GM19238 (cell line): ENCODE data around the gene DCANP1.

Experiments used
- DNase-seq: peaks from one replicate; pipeline ENCODE4 v3.0.0; 2011; ENCODE audit warnings: low spot score; ENCODE audit not compliant: insufficient read length

The DCANP1 gene

DNA sequence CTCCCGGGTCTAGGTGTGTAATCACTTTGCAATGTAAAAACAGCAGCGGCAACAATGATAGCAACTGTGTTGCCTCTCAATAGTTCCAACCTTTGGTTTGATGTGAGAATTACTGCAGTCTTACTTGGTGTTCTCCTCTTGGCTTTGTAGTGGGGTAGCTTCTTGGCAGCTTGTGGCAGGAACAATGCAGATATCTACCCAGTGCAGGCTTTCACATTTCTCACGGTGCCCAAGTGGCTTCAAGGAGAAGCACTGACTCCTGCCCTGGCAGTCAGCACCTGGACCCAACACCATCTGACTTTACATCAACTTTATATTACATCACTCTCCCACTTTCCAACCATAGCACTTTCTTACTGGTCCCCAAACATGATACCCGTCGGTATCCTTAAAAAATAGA is 33.4 kb upstream of the DCANP1 start:
- no peak for DNase-seq

DNA sequence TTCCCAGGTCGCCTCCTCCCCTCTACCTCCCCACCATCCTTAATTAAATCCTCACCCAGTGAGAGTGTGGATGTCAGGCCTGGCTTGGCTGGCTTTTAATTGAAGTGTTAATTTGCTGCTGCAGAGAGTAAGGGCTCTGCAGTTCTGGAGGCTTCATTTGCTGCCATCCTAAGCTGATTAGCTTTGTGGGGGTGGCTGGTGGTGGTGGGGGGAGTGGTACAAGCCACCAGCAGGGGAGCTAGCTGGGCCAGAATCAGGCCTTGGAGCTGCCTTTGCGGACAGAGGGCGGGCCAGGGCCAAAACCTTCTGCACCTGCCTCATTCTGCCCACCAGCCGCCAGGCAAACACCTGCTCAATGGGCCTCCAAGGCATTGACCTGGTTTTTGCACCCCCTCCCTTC is 31.8 kb upstream of the DCANP1 start:
- no peak for DNase-seq

DNA sequence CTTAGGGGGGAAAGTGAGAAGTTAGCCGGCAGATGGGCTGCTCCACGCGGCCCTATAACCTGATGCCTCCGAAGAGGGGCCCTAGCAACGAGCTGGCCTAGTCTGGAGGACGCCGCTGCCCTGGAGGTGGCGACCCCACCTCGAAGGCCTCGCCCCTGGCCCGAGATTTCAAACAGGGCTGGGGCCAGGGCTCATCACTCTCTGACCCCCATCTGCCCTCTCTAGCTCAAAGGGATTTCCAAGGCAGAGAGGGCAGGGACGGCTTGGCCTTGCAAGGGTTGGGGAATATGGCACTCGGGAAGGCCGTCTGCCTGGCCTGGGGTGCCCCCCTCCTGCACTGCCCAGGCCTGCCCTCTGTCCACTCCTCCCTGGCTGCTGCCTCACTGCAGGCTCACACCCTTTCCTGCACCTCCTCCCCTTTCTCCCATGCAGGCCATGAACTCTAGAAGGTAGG is 30.5 kb upstream of the DCANP1 start:
- DNase-seq, result no peak

DNA sequence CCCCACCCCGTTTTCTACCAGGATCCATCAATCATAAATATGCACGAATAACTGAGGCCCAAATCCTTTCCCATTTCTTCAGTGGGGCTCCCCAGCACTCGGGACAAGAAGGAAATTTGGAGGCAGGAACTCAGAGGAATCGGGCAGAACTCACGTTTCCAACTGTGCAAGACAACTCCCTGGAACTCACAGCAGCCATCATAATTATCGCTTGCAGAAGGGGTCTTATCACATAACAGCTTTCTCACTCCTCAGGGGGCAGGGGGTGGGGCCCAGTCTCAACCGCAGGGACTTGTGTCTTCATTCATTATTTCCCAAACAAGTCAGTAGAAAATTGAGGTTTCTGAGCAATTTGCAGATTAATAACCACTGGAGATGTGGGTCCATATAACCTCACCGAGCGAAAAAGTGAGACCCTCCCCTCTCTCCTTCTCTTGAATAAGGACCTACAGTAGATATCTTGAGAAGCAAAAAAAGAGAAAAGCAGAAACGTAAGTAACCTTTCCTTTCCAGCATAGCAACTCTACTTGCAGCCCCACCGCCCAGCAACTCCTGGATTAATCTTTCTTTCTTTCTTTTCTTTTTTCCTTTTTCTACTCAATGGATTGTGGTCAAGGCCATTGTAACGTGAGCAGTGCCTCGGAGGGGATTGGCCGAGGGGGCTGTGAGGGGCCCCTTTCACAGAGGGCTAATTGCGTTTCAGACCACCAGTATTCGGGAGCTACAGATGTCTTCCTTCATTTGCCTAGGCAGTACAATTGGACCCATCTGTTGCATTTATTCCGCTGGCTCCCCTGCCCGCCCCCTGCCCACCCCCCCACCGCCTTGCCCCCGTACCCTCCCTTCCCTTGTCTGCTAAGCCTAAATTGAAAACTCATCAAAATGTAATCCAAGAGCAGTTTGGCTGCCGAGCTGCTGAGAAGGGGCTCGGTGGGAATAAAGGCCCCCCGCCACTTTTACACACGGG is 29.8 kb upstream of the DCANP1 start:
- DNase-seq, result no peak

DNA sequence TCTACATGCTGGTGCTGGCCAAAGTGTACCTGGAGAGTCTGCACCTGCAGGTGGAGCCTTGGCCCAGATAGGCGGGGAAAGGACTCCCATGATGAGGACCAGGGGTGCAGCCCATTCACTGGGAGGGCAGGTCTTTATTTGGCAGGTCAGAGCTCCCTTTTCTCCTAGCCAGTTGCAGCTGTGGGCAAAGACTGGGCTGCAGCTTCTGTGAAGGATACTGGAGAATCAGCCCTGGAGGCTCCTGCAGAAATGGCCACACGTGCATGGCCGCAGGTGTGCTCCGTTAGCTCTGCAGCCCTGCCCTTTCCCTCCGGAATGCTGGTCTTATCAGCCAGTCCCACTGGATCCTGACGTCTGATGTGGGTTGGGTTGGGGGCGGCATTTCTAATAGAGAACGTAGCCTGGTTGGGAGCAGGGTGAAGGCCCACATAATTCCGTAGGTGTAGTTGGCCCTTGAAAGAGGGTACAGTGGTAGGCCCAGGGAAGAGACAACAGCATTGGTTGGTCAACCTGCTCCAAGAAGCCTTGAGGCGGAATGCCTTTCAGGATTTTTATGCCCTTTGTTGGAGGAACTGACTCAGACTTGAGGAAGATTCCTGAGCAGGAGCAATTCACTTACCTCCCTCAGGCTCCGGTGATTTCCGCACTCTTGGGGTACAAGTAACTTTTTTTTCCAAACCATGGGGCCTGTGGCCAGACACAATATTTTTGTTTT is 27.0 kb upstream of the DCANP1 start:
- no peak for DNase-seq

DNA sequence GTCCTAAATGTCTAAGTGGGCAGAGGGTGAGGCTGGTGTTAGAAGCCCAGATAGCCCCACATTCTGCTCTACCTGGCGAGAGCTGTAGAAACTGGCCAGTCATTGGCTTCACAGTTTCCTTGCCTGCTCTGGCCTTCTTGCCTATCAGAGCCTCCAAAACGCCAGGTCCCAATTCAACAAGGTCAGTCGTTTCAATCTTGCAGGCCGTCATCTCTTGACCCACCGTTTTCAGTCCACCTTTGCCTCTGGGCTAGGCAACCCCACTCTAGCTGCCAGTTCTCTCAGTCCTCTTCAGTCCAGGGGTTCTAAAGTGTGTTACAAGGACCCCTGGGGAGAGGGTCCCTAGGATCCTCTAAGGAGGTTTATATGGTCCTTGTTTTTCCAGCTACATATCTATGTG is 25.0 kb upstream of the DCANP1 start:
- no peak for DNase-seq

DNA sequence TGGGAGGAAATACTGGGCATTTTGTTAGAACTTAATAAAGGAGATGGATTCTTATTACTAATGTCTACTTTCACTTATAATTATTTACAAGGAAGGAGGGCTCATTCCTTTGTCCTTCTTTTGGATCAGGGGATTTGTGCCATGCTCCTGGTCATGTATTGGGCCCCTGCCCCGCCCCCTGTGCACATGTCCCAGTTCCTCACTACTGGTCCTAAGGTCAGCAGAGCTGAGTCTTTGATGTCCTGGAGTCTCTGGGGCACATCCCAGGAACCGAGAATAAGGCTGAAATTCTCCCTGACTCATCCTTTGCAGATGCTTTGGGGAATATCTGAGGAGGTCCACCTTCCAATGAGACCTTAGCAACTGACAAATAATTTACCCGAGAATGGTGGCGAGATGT is 24.6 kb upstream of the DCANP1 start:
- DNase-seq, result no peak

DNA sequence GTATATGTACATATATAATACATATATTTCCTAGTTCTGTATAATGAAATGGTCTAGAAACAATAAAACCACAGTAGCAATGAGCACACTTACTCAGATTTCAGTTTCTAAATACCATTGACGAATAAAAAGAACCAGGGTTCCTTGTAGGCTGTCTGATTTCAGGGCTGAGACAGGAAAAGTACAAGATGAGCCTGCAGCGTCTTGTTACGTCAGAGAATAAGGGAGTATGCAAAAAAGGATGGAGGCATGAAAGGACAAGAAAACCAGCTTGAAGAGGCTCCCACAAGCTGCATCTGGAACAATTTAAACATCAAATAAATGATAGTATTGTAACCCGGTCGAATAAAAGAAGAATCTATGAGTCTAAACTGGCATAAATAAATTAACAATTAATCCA is 22.8 kb upstream of the DCANP1 start:
- DNase-seq, result no peak

DNA sequence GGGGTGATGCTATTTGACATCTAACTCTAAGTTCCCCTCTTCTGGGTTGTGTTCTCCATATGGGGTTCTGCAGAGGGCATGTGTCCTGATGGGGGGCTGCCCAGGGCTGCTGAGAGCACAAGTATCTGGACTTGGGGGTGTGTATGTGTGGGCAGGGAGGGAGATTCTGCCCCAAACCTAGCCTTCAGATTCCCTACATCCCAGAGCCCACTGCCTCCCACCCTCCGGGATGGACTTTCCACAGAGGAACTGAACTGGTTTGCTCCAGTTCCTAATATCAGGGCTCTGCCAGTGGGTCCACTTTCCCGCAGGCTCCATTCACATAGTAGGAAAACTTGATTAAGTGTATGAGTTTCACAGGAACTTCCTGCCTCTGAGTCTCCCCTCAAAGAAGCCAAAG is 21.4 kb upstream of the DCANP1 start:
- no peak for DNase-seq

DNA sequence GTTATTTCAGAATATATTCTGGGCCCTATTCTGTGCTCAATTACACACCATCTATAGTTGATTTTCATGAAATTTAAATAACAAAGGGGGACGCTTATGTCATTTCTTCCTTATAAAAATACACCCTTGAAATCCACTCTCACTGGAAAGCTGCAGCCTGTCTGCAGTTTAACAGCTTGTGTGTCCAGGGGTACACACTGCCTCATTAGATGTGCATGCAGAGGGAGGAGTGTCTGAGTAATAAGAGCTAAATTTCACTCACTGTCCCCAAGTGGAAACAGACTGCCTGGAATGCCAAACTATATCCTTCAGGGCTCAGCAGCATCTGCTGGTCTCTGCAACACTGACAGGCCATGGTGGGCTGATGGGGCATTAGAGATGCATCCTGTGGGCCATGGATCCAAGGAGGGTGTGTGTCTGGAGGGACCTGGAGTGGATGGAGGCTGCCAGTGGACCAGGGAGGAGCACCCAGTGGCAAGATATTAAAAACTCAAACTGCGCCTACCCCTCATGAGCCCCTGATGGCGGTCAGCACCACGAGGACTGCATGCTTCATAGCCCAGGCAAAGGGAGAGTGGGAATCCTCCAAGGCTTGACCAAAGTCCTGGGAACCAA is 20.8 kb upstream of the DCANP1 start:
- DNase-seq, result no peak

DNA sequence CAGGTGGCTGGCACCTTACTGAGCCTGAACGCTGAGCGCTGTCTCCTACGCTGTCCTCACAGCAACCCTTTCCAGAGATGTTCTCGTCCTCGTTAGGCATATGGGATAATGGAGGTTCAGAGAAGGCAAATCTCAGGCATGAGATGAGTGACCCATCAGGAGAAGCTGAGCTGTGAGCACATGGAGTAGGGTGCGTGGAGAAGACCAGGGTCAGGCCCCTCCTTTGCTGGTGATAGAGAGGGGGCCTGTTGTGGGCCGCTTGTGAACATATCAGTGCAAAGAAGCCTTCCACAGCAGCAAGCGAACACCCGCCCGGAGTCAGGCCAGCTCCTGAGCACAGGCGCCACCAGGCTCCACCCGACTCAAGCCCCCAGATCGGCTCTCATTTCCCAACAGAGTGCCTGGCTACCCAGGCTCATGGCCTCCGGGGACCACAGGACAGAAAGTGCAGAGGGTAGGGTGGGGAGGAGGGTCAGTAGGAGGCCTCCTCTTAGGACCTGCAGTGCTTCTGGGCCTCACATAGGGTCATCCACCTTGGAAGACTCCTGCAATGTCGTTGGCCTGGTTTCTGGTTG is 20.0 kb upstream of the DCANP1 start:
- no peak for DNase-seq

DNA sequence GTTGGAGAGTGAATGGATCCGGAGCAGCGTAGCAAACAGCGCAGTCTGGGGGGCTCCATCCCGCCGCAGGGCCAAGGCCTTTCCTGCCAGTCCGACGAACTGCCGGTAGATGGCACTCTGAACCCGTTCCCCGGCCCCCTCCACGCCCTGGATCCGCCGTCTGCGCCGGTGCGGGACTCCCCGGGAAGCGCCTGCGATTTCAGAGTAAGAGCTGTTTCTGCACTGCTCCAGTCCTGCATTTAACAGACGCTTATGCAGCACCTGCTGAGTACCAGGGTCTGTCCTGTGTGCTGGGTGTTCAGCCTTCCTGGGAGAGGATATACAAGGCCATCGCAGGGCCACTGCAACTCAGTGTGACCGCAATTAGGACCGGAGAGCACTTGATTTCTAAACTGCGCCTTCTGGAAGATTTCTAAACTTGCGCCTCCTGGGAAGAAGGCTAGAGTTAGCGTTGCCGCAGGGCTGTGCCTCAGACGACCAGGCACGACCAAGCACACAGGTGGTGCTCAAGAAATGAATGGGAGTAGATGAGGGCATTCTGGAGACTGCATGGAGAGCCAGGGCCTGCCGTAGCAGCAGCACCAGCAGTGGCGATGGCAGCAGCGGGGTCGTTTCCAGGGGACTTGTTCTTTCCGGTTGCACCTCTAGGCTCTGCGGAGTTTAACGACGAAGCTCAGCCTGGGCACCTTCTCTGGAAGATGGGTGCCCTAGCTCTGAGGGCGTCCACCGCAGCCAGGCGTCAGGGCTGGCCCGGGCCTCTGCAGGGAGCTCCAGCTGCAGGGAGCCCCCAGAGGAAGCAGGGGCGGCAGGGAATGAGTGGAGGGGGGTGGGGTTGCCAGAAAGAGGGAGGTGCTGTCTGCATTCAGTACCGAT is 19.3 kb upstream of the DCANP1 start:
- DNase-seq, result peak; percentile 66

DNA sequence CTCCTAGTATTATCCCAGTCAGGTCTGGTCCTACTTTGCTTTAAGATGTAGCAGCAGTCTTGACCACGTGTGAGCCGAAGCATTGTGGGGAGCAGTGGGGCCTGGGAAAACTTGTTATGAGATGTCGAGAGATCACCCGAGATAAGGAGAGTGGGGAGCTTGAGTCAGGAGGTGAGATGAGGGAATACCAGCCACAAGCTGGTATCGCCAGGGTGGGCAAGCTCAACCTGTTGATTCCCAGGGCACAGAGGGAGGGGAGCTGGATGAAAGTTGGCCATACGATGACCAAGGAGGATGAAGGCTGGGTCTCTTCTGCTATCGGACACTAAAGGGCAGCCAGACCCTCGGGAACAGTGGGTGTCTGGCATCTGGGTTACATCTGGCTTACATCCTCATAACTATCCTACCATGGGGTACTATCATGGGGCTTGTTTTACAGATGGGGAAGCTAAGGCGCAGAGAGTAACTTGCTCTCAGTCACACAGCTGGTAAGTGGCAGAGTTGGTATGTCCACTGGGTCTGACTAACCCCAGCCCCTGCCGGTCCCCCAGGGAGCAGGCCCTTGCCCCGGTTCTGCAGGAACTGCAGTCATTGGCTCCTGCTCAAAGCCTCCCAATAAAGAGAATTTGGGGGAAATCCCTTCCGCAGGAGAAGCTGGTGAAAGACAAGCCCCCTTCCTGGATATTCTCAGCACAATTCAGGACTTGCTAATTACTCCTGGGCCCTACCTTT is 18.4 kb upstream of the DCANP1 start:
- no peak for DNase-seq

DNA sequence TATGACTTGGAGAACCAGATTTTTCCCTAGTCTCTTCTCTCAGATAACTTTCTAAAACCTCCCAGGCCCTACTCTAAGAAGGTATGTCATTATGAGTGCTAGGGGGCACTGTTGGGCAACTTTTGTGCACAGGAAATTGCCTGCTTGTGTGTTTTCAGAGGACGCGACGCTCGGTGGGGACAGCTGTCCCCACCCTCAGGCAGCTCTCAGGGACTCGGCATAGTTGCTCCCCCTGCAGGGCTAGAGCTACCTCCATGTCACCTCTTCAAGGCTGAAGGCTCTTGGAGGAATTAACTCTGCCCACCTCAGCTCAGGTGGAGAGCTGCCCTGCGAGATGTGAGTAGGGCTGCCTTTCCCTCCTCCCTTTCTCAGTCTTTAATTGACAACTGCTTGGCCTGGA is 15.2 kb upstream of the DCANP1 start:
- peak; percentile 51 for DNase-seq

DNA sequence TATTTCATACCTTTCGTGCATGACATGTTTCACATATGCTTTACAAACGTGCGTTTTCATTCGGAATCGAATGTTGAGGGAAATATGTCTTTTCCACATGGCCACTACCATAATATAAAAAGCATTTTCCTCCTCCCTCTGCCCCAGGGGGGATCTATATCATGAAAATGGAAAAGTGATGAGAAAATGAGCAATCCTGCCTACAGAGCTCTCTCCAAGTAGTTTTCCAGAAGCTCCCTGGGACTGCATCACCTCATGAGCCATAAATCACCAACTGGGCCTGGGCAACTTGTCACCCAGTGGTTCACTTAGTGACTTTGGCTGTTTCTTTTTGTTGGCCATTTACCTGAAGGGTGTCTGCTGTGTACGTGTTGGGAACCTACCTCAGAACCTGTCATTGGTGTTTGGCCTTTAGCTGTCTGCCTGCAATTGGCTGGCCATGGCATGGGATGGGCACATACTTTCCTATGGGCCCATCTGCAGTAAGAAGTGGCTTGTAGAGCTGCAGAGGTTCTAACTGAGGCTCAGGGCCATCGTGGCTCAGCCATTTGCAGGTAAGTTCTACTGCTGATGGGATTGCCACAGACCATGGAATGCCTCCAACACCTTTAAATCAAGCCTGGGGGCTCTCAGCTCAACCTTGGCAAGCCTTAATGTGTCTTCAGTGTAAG is 14.5 kb upstream of the DCANP1 start:
- DNase-seq, result no peak

DNA sequence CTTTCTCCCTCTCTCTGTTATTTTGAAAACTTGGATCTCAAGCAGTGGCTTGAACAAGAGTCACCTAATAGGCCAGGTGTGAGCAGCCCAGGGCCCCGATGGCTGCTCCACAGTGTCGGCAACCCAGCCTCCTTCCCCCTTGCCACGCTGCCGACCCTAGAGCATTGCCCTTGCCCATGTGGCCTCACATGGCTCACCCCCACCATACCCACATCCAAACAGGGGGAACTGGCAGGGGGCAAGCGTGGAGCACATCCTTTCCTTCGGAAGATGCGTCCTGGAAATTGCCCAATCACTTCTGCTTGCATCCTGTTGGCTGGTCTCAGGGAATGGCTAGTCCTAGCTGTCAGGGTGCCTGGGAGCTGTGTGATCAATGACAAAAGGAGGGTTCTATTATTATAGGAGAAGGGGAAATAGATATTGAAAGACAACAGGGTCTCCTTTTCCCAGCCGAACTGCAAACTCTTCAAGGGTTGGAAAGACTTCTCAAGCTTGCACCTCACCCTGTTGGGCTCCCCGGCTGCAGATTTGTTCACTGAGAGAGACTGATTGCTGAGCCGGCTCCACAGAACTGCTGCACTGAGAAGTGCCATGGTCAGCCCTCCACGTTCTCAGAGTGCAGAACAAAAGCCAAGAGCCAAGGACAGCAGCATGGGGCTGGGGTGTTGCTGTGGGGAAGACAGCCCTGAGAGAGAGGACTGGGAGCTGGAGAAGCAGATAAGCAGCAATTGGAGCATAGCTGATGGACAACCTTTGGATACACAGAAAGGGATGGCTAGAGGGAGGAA is 13.3 kb upstream of the DCANP1 start:
- DNase-seq, result no peak

DNA sequence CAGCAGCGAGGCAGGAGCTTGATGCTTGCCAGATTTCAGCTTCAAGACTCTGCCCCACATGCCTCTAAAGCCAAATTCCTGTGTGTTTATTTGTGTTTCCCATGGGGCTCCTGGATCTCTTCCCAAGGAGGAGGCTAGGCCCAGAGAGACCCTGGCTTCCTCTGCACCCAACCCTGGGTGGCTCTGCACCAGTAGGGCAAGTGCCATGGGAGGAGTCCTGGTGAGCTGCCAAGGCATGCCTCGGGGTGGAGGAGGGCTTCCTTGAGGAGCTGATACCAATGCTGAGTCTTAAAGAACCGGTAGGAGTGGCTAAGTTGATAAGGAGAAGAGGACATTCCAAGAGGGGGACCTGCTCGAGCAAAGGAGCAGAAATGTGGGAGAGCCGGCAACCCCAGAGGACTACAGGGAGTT is 11.8 kb upstream of the DCANP1 start:
- no peak for DNase-seq

DNA sequence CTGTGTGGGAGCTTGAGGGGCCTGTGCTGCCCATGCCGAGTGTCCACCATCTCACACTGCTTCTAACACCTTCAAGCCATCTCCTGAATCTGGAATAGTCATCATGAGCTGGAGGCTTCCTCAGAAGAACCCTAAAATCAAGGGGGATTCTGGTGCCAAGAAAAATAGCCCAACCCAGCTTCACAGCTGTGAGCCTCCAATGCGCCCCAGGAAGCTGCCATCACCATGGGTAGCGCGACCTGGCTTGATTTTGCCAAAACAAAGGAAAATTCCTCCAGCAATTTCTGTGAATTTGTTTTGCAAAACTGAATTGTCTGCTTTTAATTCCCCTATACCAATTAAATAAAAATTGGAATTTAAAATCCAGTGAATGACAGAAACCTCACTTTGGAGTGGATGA is 11.2 kb upstream of the DCANP1 start:
- no peak for DNase-seq
